Limb (tissue), 2 donors: ENCODE data around the gene PCDHB12.
"Not testable (repeated sequence)": the region's sequence is repeated elsewhere in the genome, so short reads cannot be mapped to it uniquely, and the experiment has no call there.

ENCODE experiments used
- DNase-seq, 2 donors: peaks; one replicate each; pipeline ENCODE4 v3.0.0-alpha.2; 2016; ENCODE audit errors: extremely low spot score in 2 of 2

PCDHB12 gene

GRCh38 chr5:141201646-141202045 lies 6.9 kb upstream of the PCDHB12 start:
- not testable (repeated sequence) for DNase-seq

DNA sequence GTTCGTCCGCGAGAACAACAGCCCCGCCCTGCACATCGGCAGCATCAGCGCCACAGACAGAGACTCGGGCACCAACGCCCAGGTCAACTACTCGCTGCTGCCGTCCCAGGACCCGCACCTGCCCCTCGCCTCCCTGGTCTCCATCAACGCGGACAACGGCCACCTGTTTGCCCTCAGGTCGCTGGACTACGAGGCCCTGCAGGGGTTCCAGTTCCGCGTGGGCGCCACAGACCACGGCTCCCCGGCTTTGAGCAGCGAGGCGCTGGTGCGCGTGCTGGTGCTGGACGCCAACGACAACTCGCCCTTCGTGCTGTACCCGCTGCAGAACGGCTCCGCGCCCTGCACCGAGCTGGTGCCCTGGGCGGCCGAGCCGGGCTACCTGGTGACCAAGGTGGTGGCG lies 1.8 kb downstream of the PCDHB12 start:
- not testable (repeated sequence) for DNase-seq

DNA sequence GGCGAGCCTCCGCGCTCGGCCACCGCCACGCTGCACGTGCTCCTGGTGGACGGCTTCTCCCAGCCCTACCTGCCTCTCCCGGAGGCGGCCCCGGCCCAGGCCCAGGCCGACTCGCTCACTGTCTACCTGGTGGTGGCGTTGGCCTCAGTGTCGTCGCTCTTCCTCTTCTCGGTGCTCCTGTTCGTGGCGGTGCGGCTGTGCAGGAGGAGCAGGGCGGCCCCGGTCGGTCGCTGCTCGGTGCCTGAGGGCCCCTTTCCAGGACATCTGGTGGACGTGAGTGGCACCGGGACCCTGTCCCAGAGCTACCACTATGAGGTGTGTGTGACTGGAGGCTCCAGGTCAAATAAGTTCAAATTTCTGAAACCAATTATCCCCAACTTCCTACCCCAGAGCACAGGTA lies 2.3 kb downstream of the PCDHB12 start:
- not testable (repeated sequence) for DNase-seq

GRCh38 chr5:141213656-141214339 lies 5.3 kb downstream of the PCDHB12 start, which contains the start of gene PCDHB13:
Gene PCDHB13, plus strand, starts transcription at chr5:141213919. Its CDS starts 205 bp downstream, at chr5:141214124.
- DNase-seq = not testable (repeated sequence)

DNA sequence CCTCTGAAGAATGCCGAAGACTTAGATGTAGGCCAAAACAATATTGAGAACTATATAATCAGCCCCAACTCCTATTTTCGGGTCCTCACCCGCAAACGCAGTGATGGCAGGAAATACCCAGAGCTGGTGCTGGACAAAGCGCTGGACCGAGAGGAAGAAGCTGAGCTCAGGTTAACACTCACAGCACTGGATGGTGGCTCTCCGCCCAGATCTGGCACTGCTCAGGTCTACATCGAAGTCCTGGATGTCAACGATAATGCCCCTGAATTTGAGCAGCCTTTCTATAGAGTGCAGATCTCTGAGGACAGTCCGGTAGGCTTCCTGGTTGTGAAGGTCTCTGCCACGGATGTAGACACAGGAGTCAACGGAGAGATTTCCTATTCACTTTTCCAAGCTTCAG lies 6.1 kb downstream of the PCDHB12 start:
- not testable (repeated sequence) for DNase-seq

GRCh38 chr5:141215504-141215903 lies 7.0 kb downstream of the PCDHB12 start:
- DNase-seq = not testable (repeated sequence)

DNA sequence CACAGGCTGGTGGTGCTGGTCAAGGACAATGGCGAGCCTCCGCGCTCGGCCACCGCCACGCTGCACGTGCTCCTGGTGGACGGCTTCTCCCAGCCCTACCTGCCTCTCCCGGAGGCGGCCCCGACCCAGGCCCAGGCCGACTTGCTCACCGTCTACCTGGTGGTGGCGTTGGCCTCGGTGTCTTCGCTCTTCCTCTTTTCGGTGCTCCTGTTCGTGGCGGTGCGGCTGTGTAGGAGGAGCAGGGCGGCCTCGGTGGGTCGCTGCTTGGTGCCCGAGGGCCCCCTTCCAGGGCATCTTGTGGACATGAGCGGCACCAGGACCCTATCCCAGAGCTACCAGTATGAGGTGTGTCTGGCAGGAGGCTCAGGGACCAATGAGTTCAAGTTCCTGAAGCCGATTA lies 7.5 kb downstream of the PCDHB12 start:
- DNase-seq = not testable (repeated sequence)

- DNase-seq = peak in 1 of 2 donors; percentile 7
These were observed 14.7 kb downstream of the PCDHB12 start, which contains the start of gene PCDHB14 for GRCh38 chr5:141223112-141223783. Gene PCDHB14, plus strand, starts transcription at chr5:141223343. Its CDS starts 163 bp downstream, at chr5:141223506.

DNA sequence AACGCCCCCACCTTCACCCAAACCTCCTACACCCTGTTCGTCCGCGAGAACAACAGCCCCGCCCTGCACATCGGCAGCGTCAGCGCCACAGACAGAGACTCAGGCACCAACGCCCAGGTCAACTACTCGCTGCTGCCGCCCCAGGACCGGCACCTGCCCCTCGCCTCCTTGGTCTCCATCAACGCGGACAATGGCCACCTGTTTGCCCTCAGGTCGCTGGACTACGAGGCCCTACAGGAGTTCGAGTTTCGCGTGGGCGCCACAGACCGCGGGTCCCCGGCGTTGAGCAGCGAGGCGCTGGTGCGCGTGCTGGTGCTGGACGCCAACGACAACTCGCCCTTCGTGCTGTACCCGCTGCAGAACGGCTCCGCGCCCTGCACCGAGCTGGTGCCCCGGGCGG lies 16.3 kb downstream of the PCDHB12 start:
- DNase-seq = not testable (repeated sequence)

DNA sequence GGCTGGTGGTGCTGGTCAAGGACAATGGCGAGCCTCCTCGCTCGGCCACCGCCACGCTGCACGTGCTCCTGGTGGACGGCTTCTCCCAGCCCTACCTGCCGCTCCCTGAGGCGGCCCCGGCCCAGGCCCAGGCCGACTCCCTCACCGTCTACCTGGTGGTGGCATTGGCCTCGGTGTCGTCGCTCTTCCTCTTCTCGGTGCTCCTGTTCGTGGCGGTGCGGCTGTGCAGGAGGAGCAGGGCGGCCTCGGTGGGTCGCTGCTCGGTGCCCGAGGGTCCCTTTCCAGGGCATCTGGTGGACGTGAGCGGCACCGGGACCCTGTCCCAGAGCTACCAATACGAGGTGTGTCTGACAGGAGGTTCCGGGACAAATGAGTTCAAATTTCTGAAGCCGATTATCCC lies 16.9 kb downstream of the PCDHB12 start:
- not testable (repeated sequence) for DNase-seq

GRCh38 chr5:141234109-141234667 lies 25.7 kb downstream of the PCDHB12 start:
- no peak for DNase-seq

GRCh38 chr5:141235922-141236321 lies 27.4 kb downstream of the PCDHB12 start:
- not testable (repeated sequence) for DNase-seq

DNA sequence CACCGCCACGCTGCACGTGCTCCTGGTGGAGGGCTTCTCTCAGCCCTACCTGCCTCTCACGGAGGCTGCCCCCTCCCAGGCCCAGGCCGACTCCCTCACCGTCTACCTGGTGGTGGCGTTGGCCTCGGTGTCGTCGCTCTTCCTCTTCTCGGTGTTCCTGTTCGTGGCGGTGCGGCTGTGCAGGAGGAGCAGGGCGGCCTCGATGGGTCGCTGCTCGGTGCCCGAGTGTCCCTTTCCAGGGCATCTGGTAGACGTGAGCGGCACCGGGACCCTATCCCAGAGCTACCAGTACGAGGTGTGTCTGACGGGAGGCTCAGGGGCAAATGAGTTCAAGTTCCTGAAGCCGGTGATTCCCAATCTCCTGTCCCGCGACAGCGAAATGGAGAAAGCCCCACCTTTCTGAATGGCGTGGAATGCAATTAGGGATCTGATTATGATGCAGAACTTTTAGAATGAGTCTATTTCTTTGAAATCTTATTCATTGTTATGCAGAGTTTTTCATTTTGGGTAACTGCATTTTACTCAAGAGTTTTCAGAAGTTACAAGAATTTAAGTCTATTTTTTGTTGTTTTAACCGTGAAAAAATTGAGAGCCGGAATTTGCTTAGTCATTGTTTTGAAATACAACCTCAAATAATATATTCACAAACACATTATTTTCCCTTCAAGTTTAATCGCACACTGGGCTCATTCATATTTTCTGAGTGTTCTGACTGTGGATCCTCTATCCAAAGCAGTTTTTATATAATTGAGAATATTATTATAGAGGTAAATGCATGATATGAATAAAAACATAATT lies 28.2 kb downstream of the PCDHB12 start:
- DNase-seq = no peak

DNA sequence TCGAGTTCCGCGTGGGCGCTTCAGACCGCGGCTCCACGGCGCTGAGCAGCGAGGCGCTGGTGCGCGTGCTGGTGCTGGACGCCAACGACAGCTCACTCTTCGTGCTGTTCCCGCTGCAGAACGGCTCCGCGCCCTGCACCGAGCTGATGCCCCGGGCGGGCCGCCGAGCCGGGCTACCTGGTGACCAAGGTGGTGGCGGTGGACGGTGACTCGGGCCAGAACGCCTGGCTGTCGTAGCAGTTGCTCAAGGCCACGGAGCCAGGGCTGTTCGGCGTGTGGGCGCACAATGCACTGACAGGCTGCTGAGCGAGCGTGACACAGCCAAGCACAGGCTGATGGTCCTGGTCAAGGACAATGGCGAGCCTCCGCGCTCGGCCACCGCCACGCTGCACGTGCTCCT lies 33.0 kb downstream of the PCDHB12 start:
- DNase-seq = no peak

GRCh38 chr5:141245250-141245717 lies 36.8 kb downstream of the PCDHB12 start, which contains the start of gene PCDHB15:
Gene PCDHB15, plus strand, starts transcription at chr5:141245395. Its CDS starts 184 bp downstream, at chr5:141245579.
- DNase-seq = peak in 1 of 2 donors; percentile 45

GRCh38 chr5:141246971-141247370 lies 38.5 kb downstream of the PCDHB12 start:
- not testable (repeated sequence) for DNase-seq

GRCh38 chr5:141247434-141247833 lies 38.9 kb downstream of the PCDHB12 start:
- DNase-seq = not testable (repeated sequence)

DNA sequence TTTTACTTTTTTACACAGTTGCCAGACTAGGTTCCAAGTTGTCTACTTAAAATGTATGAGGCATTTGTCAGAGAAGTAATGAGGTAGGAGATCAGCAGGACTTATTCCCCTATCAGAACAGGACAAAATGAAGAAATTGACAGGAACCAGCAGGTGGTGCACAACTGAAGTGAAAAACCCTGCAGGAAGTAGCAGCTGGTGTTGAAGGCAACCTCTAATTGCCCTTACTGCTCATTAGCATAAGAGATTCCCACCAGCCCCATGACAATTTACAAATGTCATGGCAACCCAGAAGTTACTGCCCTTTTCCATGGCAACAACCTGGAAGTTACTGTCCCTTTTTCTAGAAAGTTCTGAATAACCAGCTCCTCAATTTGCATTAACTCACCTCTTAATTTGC lies 42.1 kb downstream of the PCDHB12 start:
- no peak for DNase-seq

DNA sequence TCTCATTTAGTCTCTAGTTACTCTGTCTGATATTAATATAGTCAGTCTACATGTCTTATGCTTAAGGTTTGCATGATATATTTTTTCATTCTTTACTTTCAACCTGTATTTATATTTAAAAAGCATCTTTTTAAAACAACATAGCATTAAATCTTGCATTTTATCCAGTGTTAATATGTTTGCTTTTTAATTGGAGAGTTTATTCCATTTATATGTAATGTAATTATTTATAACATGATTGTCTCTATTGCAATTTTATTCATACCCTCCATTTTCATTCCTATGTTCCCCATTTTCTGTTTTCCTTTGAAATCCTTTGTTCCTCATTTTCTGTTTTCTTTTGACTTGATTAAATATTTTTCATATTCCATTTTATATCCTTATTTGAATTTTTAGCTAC lies 49.9 kb downstream of the PCDHB12 start:
- DNase-seq = no peak

DNA sequence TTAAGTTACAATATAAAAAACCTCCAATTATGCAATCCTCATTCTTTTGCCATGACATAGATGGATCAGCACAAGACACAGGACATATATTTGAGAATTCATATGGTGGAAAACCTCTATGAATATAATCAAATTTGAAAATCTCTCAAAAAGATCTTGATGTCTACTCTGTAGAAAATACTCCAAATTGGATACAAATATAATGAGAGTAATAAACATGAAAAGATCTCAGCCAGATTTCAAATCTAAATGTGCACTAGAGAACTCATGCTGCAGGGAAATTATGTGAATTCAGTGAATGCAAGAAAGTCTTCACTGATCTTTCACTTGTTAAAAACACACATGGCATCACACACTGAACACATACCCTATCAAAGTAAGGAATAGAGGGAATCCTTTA lies 50.4 kb downstream of the PCDHB12 start:
- DNase-seq = no peak
